Fibroblast of skin of left biceps (primary cell): ENCODE results near the gene SKAP1.
"Not testable (repeated sequence)": the region's sequence is repeated elsewhere in the genome, so short reads cannot be mapped to it uniquely, and the experiment has no call there.

Source experiments
- DNase-seq, 2 experiments: peaks; one replicate each; pipeline ENCODE4 v3.0.0-alpha.2; 2013; ENCODE audit warnings: low read depth in 2 of 2

The SKAP1 gene

DNA sequence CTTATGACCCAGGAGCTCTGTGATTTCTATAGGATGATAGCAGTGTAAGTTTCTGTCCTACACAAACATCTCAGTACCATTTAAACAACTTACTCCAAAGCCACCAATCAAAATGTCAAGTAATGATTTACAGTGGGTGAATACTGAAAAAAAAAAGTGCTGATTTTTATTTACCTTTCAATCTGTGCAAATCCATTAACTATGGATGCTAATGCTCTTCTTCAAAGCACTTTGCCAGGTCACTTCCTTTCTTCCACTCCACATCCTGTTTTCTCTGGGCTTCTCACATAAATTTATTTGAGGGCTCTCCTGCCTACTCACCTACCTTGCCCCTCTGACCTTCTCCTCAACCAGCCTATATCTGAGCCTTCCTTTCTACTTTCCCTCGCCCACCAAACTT lies 101.6 kb downstream of the SKAP1 start:
- DNase-seq, result no peak

GRCh38 chr17:48326310-48326709 lies 103.7 kb downstream of the SKAP1 start:
- no peak for DNase-seq

DNA sequence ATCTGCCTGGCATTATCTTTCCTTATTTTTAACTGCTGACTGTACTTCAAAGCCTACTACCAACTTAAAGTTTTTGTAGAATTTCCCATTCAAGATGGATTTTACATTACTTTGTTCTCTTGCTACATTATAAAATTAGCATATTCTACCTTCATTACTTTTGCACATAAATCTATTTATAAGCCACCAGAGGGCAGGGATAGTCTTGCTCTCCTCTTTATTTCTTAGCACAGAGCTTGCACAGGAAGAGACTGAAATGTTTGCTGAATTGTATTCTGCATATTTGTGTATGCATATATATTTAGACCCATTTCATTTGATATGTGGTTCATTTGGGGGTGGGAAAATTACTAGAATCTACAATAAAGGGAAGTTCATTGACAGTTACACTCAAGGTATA lies 108.0 kb downstream of the SKAP1 start:
- DNase-seq, result no peak

- no peak for DNase-seq
These were observed 112.3 kb downstream of the SKAP1 start for GRCh38 chr17:48317732-48318131.

GRCh38 chr17:48314716-48315115 lies 115.3 kb downstream of the SKAP1 start:
- DNase-seq, result no peak

DNA sequence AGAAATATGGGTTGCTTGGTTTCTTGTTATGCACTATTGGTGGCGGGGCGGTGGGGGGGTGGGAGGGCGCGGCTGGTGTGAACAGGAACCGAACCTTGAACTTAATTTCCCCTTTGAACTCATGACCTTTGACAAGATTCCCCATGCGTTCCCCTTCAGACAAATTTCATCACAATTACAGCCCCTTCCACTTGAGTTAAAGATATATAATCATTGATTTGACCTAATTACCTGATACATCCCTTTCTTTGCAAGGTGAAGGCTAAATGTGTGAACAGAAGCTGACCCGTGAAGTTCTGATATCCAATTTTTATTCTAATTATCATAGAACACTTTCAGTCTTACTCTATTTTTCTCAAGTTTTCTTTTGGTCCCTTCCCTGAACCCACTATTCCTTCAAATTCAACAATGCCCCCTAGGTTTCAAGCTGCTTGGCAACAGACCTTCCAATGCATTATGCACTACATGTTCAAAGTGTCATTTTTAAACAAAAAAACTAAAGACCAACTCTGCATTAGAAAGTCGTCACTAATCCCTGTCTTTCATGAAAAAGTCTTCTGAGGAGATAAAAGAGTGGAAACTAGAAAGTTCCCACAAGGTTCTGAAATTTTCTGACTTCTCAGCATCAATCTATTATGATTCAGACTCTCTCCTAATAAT lies 116.8 kb downstream of the SKAP1 start:
- DNase-seq, result no peak

- DNase-seq, result no peak
These were observed 118.7 kb downstream of the SKAP1 start for GRCh38 chr17:48311324-48311723.

DNA sequence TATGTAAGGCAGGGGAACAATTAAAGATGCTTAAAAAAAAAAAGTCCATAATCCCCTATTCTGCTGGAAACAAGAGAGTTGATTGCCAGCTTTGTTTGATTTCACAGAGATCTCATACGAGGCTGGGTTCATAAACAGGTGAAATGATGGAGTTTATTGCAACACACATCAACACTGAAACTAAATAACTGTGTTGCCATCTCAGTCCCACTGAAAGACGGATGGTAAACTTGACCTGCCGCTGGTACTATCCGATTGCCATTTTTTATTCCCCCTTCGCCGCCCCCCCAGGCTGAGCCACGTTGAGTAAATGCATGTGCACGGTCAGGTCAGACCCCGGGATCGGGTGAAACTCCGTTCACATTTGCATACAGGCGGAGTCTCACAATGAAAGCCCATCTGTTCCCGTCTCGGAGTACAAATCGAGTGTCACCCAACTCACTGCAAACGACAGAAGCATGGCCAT lies 119.2 kb downstream of the SKAP1 start:
- no peak for DNase-seq

- DNase-seq, result no peak
These were observed 121.4 kb downstream of the SKAP1 start for GRCh38 chr17:48308581-48308980.

DNA sequence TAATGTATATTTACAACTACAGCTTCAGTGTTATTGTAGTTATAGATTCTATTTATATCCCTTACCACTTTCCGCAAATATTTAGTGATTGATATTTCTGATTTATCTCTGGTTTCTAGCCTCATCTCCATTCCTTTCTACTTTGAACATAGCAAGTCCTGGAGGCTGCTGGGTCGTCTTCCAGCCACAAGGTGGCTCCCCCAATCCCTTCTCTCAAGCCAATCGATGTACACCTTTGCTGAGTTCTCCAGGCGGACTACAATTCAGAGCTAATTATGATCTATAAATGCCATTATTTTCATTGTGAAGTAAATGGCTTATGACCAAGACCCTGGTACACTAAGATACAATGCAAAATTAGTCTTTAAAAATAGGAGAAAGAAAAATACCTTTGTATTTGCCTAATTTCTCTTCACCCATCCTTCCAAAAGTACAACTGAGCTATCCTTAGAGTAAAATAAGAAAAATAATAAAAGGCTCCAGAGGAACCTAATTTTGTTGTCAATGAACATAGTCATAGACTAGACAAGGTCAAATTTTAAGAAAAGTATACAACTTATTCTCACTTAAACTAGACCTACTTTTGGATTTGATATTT lies 122.1 kb downstream of the SKAP1 start:
- peak; percentile 23 for DNase-seq

- no peak for DNase-seq
These were observed 122.8 kb downstream of the SKAP1 start for GRCh38 chr17:48307255-48307654.

DNA sequence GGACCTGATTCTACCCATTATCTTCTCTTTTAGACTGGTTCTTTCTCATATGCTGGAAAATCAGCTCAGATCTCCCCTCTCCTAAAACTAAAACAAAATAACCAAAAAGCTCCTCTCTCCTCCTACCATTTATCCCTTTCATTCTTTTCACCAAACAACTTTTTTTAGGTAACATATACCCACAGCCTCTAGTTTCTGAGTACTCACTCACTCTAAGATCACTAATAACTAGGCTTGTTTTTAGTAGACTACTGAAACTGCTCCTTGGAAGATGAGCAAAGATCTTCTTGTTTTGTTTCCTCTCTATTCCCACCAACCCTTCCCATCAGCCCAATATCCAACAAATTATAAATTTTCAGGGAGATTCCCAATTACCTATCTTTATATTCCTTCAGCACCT lies 129.0 kb downstream of the SKAP1 start:
- no peak for DNase-seq

DNA sequence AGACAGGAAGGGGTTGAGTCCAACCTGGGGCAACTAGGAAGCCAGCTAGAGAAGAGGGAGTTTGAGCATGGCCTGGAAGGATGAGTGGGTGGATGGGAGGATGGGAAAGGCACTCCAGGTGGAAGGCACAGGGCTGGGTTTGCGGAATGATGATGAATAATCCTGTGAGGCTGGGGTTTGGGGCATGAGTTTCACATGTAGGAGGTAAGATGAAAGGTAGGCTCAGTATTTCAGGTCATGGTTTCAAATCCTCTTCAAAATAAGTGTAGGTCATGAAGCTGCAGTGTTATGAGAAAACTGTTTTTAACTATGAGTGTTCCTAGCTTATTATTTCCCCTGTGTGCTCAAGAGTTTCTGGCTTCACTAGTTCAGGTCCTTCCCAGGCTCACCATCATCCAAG lies 130.3 kb downstream of the SKAP1 start:
- DNase-seq, result no peak

- DNase-seq, result no peak
These were observed 132.2 kb downstream of the SKAP1 start for GRCh38 chr17:48297825-48298224.

DNA sequence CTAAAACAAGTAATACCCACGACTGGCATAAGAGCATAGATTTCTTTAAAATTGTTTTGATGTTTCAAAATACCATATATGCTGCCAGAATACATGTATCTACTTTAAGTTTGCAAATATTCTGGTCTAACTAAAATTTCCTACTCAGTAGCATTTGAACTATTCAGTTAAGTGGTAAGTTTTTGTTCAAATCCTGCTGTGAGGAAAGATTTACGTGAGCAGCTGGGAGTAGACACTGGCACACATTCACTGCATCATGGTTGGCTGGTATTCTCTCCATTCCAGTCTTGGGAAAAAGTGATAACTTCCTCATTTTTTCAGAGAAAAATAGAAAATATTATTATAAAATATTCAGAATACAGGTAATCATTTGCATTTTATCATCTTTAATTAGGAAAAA lies 133.6 kb downstream of the SKAP1 start:
- no peak for DNase-seq

GRCh38 chr17:48295362-48296288 lies 134.4 kb downstream of the SKAP1 start:
- no peak for DNase-seq

- DNase-seq, result no peak
These were observed 135.1 kb downstream of the SKAP1 start for GRCh38 chr17:48294806-48295361.

- no peak for DNase-seq
These were observed 135.8 kb downstream of the SKAP1 start for GRCh38 chr17:48294020-48294805.

GRCh38 chr17:48293319-48294019 lies 136.5 kb downstream of the SKAP1 start:
- no peak for DNase-seq

DNA sequence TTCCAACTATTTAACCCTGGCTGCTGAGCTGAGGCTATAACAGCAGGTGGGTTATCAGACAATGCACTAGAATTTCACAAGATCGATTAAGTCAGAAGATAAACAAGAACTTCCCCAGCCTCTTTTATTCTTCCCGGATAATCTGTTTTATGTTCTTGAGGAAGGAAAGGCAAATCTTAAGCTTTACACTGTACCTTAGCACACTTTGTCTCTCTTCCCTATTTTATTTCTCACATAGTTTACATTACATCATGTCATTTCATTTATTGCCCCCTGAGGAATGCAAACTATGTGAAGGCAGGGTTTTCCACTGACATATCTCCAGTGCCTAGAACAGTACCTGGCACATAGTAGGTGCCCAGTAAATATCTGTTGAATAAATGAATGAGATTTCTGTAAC lies 139.6 kb downstream of the SKAP1 start:
- no peak for DNase-seq

- DNase-seq, result not testable (repeated sequence)
These were observed 143.1 kb downstream of the SKAP1 start for GRCh38 chr17:48286917-48287316.
